K562 (cell line): ENCODE measurements around the gene CNPY4.

ENCODE experiments used
- CHCHD3 ChIP-seq: fragments of 250-450 bp; sonication (Bioruptor Pico); IDR thresholded peaks from 2 replicates; pipeline ENCODE4 v2.1.2; 2022; ENCODE audit warnings: mild to moderate bottlenecking
- ELF1 ChIP-seq: fragments of 200-800 bp; sonication (Bioruptor generic); IDR thresholded peaks from 2 replicates; pipeline ENCODE4 v1.6.1; 2016; ENCODE audit warnings: missing genetic modification characterization, missing compliant biosample characterization
- HLTF ChIP-seq: fragments of 450-650 bp; IDR thresholded peaks from 2 replicates; pipeline ENCODE4 v1.6.1; 2016
- KLF13 ChIP-seq: fragments of 450-650 bp; IDR thresholded peaks from 2 replicates; pipeline ENCODE4 v1.6.1; 2016; ENCODE audit warnings: missing genetic modification characterization, low read depth, mild to moderate bottlenecking, missing compliant biosample characterization, moderate library complexity, borderline replicate concordance
- MAFK ChIP-seq: IDR thresholded peaks from 2 replicates; pipeline ENCODE4 v1.6.1; 2011; ENCODE audit warnings: low read length, improper control_type of control experiment
- MGA ChIP-seq: fragments of 450-650 bp; IDR thresholded peaks from 2 replicates; pipeline ENCODE4 v1.6.1; 2016; ENCODE audit warnings: mild to moderate bottlenecking, moderate library complexity
- POLR2AphosphoS2 ChIP-seq: IDR thresholded peaks from 2 replicates; pipeline ENCODE4 v1.6.1; 2012; ENCODE audit warnings: low read length, improper control_type of control experiment
- POU5F1 ChIP-seq: fragments of 150-350 bp; IDR thresholded peaks from 2 replicates; pipeline ENCODE4 v1.6.1; 2014; ENCODE audit warnings: borderline replicate concordance, low read length, low read depth, mild to moderate bottlenecking; ENCODE audit not compliant: partially characterized antibody
- SMARCA4 ChIP-seq: fragments of 450-650 bp; IDR thresholded peaks from 2 replicates; pipeline ENCODE4 v1.6.1; 2016
- ZBTB17 ChIP-seq: fragments of 450-650 bp; formaldehyde crosslinking; IDR thresholded peaks from 2 replicates; pipeline ENCODE4 v1.4.0; 2020; ENCODE audit warnings: mild to moderate bottlenecking
- ZNF274 ChIP-seq: IDR thresholded peaks from 2 replicates; pipeline ENCODE4 v1.6.1; 2011; ENCODE audit warnings: low read depth, mild to moderate bottlenecking, low read length, moderate library complexity, borderline replicate concordance
- ZNF280B ChIP-seq: fragments of 250-450 bp; sonication (Bioruptor Pico); IDR thresholded peaks from 2 replicates; pipeline ENCODE4 v1.5.1; 2021; ENCODE audit warnings: mild to moderate bottlenecking
- TF ChIP-seq, protein P1 (sequence below): sonication (generic); formaldehyde crosslinking; IDR thresholded peaks from 2 replicates; pipeline ENCODE4 v1.8.1; 2023; ENCODE audit warnings: mild to moderate bottlenecking, missing genetic modification reagents
- TF ChIP-seq, protein P2 (sequence below), 3 experiments: IDR thresholded peaks in 2 of 3; conservative IDR thresholded peaks in 1 of 3; 2 replicates each; pipeline ENCODE4 v1.5.1; 2011 to 2012; ENCODE audit warnings: low read length in 3 of 3, mild to moderate bottlenecking in 3 of 3, control low read depth in 2 of 3, improper control_type of control experiment in 1 of 3, inconsistent platforms in 1 of 3, low read depth in 1 of 3, mixed read lengths in 1 of 3, moderate library complexity in 1 of 3; ENCODE audit not compliant: insufficient read depth in 2 of 3

DNA sequence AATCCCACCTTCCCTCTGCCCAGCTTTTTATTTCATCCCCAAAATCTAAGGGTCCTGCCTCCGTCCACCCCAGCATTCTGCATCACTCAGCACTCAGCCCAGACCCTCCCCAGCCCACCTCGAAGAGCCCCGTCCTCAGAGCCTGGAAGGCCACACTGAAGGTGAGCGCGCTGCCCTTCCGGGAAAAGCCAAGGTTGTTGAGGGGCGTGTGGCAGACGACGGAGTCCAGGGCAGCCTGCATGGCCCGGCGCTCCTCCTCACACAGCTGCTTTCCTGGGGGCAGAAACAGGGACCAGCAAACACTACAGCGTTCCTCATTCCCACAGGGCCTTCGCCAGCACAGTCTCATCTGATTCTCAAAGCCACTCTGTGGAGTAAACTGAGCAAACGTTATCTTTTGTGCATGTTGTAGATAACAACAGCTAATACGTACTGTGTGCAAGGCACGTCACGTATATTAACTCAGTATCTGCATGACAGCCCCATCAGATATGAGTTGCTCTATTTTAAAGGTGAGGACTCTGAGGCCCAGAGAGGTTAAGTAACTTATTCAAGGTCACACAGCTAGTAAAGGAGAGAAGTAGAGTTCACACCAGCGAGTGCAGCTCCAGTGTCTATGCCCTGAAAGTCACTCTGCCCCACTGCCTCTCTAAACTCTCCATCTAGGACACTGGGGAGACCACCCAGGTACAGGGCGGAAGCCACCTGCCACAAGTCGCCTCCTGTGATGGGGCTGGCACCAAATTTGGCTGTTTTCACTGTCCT lies 36.3 kb downstream of the CNPY4 start:
- TF ChIP-seq ZBTB17 (CRISPR knock-in tag): no peak
- no peak for TF ChIP-seq ELF1 (tag)
- TF ChIP-seq MGA: no peak
- no peak for TF ChIP-seq ZNF274
- TF ChIP-seq, protein P1, sequence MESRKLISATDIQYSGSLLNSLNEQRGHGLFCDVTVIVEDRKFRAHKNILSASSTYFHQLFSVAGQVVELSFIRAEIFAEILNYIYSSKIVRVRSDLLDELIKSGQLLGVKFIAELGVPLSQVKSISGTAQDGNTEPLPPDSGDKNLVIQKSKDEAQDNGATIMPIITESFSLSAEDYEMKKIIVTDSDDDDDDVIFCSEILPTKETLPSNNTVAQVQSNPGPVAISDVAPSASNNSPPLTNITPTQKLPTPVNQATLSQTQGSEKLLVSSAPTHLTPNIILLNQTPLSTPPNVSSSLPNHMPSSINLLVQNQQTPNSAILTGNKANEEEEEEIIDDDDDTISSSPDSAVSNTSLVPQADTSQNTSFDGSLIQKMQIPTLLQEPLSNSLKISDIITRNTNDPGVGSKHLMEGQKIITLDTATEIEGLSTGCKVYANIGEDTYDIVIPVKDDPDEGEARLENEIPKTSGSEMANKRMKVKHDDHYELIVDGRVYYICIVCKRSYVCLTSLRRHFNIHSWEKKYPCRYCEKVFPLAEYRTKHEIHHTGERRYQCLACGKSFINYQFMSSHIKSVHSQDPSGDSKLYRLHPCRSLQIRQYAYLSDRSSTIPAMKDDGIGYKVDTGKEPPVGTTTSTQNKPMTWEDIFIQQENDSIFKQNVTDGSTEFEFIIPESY (CRISPR knock-in tag): no peak
- TF ChIP-seq, protein P2, sequence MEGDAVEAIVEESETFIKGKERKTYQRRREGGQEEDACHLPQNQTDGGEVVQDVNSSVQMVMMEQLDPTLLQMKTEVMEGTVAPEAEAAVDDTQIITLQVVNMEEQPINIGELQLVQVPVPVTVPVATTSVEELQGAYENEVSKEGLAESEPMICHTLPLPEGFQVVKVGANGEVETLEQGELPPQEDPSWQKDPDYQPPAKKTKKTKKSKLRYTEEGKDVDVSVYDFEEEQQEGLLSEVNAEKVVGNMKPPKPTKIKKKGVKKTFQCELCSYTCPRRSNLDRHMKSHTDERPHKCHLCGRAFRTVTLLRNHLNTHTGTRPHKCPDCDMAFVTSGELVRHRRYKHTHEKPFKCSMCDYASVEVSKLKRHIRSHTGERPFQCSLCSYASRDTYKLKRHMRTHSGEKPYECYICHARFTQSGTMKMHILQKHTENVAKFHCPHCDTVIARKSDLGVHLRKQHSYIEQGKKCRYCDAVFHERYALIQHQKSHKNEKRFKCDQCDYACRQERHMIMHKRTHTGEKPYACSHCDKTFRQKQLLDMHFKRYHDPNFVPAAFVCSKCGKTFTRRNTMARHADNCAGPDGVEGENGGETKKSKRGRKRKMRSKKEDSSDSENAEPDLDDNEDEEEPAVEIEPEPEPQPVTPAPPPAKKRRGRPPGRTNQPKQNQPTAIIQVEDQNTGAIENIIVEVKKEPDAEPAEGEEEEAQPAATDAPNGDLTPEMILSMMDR (IDR thresholded peaks at IDR 0.05 in 2 of 3, conservative IDR thresholded peaks at IDR 0.05 in 1 of 3; ENCODE audit: insufficient read depth in 2 of 3, low read depth in 1 of 3, low read length in 3 of 3): no peak
- no peak for TF ChIP-seq POU5F1
- TF ChIP-seq KLF13 (tag): no peak
- no peak for TF ChIP-seq POLR2AphosphoS2
- no peak for TF ChIP-seq HLTF
- TF ChIP-seq ZNF280B (CRISPR knock-in tag): no peak
- no peak for TF ChIP-seq SMARCA4
- TF ChIP-seq MAFK: no peak
- no peak for TF ChIP-seq CHCHD3 (CRISPR knock-in tag)
